ENCODE data around the gene SLC26A8. TPM values are rescaled to one million over a fixed set of nuclear protein-coding genes. Genes with fewer than 3 reads are reported as not detected.

Gene SLC26A8
- total and polyA plus RNA-seq, 2 experiments from 2014 or later: 0.89 to 2.9 TPM

DNA sequence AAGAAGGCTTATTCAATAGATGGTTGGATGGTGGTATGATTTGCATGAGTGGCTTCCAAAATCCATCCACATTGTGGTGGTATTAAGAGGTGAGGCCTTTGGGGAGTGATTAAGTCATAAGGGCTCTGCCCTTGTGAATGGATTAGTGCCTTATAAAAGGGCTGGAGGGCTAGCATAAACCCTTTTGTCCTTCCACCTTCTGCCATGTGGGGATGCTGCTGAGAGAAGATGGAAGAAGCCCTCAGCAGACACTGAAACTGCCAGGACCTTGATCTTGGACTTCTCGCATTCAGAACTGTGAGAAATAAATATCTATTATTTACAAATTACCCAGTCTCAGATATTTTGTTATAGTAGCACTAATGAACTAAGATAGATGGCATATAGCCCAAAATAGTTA, 75.7 kb downstream of the SLC26A8 start:
- ATAC-seq (peak; percentile 92), DNase-seq (ENCODE audit: low spot score) (peak; percentile 75)
- Mint-ChIP-seq H3K4me1 (peaks cover 13% of the 10 kb centered on the region), H3K4me3 (no peak overlapping the region), H3K27ac (no peak overlapping the region), H3K36me3 (ENCODE audit: low read depth) (no peaks in the 10 kb centered on the region), H3K9me3 (no peaks in the 10 kb centered on the region), H3K27me3 (ENCODE audit: insufficient read depth, low read depth, poor library complexity) (peaks cover 3% of the 10 kb centered on the region)
- peaks cover 6% of the 10 kb centered on the region; the same call in 1 of the 2 replicates for H3K4me1 ChIP-seq (ENCODE audit: insufficient read depth)
- H3F3A ChIP-seq (replicated peaks; ENCODE audit: low read depth): no peaks in the 10 kb centered on the region
- H3K27ac ChIP-seq (ENCODE audit: low read depth): no peak overlapping the region
- TF ChIP-seq EZH2phosphoT487 (IDR thresholded peaks at IDR 0.05; ENCODE audit: unreplicated experiment): no peak
- no peak for TF ChIP-seq JUNB (IDR thresholded peaks at IDR 0.05; ENCODE audit: unreplicated experiment)
- no peak for TF ChIP-seq POLR2AphosphoS5 (IDR thresholded peaks at IDR 0.05; ENCODE audit: low read depth)
- no peak for TF ChIP-seq ZNF331 (CRISPR knock-in tag; IDR thresholded peaks at IDR 0.05; ENCODE audit: low read depth)
- peak in 1 of 2 experiments; percentile 68; a peak in 3 of 4 replicates for TF ChIP-seq CTCF (conservative IDR thresholded peaks at IDR 0.05; ENCODE audit: low read depth in 2 of 2)
- TF ChIP-seq STAT1 (IDR thresholded peaks at IDR 0.05; ENCODE audit: unreplicated experiment): no peak
- TF ChIP-seq REST (IDR thresholded peaks at IDR 0.05; ENCODE audit: unreplicated experiment): no peak
- TF ChIP-seq CREB1 (CRISPR knock-in tag; IDR thresholded peaks at IDR 0.05; ENCODE audit: low read depth): no peak
- H4K20me1 ChIP-seq (replicated peaks; ENCODE audit: insufficient read depth): no peaks in the 10 kb centered on the region
- no peak overlapping the region for H3K4me2 ChIP-seq
- H3K4me3 ChIP-seq: no peak overlapping the region
- no peaks in the 10 kb centered on the region for H3K79me2 ChIP-seq (replicated peaks; ENCODE audit: insufficient read depth)
- H3K36me3 ChIP-seq (ENCODE audit: insufficient read depth): no peaks in the 10 kb centered on the region
- H3K27me3 ChIP-seq (ENCODE audit: insufficient read depth): no peaks in the 10 kb centered on the region
- no peak overlapping the region for H2AFZ ChIP-seq
- no peaks in the 10 kb centered on the region for H3K9me2 ChIP-seq (ENCODE audit: insufficient read depth)

DNA sequence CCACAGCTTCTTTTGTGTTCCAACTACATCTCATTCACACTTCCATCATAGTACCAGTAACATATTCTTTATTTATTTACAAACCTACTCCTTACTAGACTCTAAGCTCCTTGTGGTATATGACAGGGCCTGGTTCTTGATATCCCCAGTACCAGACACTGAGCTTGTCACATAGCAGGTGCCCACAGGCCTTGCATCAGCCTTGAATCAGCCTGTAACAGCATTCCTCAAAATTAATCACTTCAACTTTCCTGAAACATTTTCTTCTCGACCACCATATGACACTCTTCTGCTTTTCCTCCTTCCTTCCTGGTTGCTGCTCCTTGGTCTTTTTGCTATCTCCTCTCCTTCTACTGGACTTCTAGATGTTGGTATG, 78.8 kb downstream of the SLC26A8 start:
- no peak overlapping the region for H3K27ac ChIP-seq (ENCODE audit: low read depth)
- Mint-ChIP-seq H3K4me1 (peaks cover 2% of the 10 kb centered on the region; the same call in 2 of the 3 replicates), H3K9me3 (peaks cover 10% of the 10 kb centered on the region), H3K4me3 (no peak overlapping the region), H3K27me3 (ENCODE audit: insufficient read depth, low read depth, poor library complexity) (peaks cover 3% of the 10 kb centered on the region), H3K36me3 (ENCODE audit: low read depth) (peaks cover 3% of the 10 kb centered on the region; the same call in 2 of the 3 replicates), H3K27ac (no peak overlapping the region)
- no peaks in the 10 kb centered on the region for H3K36me3 ChIP-seq (ENCODE audit: insufficient read depth)
- no peaks in the 10 kb centered on the region for H3K27me3 ChIP-seq (ENCODE audit: insufficient read depth)
- no peaks in the 10 kb centered on the region for H3K4me1 ChIP-seq (ENCODE audit: insufficient read depth)
- no peak overlapping the region for H2AFZ ChIP-seq
- no peaks in the 10 kb centered on the region for H3K9me2 ChIP-seq (ENCODE audit: insufficient read depth)
- no peak overlapping the region for H3K4me2 ChIP-seq
- DNase-seq (ENCODE audit: low spot score) (no peak), ATAC-seq (no peak)
- no peaks in the 10 kb centered on the region for H3F3A ChIP-seq (replicated peaks; ENCODE audit: low read depth)
- H3K79me2 ChIP-seq (replicated peaks; ENCODE audit: insufficient read depth): no peaks in the 10 kb centered on the region
- H3K4me3 ChIP-seq: no peak overlapping the region
- TF ChIP-seq CTCF (conservative IDR thresholded peaks at IDR 0.05; ENCODE audit: low read depth in 2 of 2) (no peak), POLR2AphosphoS5 (IDR thresholded peaks at IDR 0.05; ENCODE audit: low read depth) (no peak), EZH2 (IDR thresholded peaks at IDR 0.05; ENCODE audit: low read depth, unreplicated experiment) (no peak), JUNB (IDR thresholded peaks at IDR 0.05; ENCODE audit: unreplicated experiment) (no peak), CREB1 (CRISPR knock-in tag; IDR thresholded peaks at IDR 0.05; ENCODE audit: low read depth) (no peak), ZNF331 (CRISPR knock-in tag; IDR thresholded peaks at IDR 0.05; ENCODE audit: low read depth) (no peak), STAT1 (IDR thresholded peaks at IDR 0.05; ENCODE audit: unreplicated experiment) (no peak)
- H4K20me1 ChIP-seq (replicated peaks; ENCODE audit: insufficient read depth): no peaks in the 10 kb centered on the region

All from GM23338 (cell line).